ENCODE data around the gene PTPRJ.

Gene PTPRJ

GRCh38 chr11:48078689-48079088, 98.3 kb downstream of the PTPRJ start:
- H3K36me3 ChIP-seq (ENCODE audit: control insufficient read depth, insufficient read depth, low read length), result no peaks in the 10 kb centered on the region
- DNase-seq (ENCODE audit: extremely low read depth, insufficient read length), result no peak
- TF ChIP-seq CTCF (IDR thresholded peaks at IDR 0.05; ENCODE audit: insufficient read depth, low read length, poor library complexity, severe bottlenecking), result no peak
- no peak overlapping the region for H3K4me3 ChIP-seq (replicated peaks; ENCODE audit: low read depth, low read length)
- no peaks in the 10 kb centered on the region for H3K27me3 ChIP-seq (replicated peaks; ENCODE audit: control insufficient read depth, insufficient read depth, low read length)

GRCh38 chr11:48079596-48079995, 99.2 kb downstream of the PTPRJ start:
- H3K36me3 ChIP-seq (ENCODE audit: control insufficient read depth, insufficient read depth, low read length), result no peaks in the 10 kb centered on the region
- DNase-seq (ENCODE audit: extremely low read depth, insufficient read length), result no peak
- H3K4me3 ChIP-seq (replicated peaks; ENCODE audit: low read depth, low read length), result no peak overlapping the region
- H3K27me3 ChIP-seq (replicated peaks; ENCODE audit: control insufficient read depth, insufficient read depth, low read length), result no peaks in the 10 kb centered on the region
- no peak for TF ChIP-seq CTCF (IDR thresholded peaks at IDR 0.05; ENCODE audit: insufficient read depth, low read length, poor library complexity, severe bottlenecking)

- Histone ChIP-seq H3K36me3 (ENCODE audit: control insufficient read depth, insufficient read depth, low read length) (no peaks in the 10 kb centered on the region), H3K27me3 (replicated peaks; ENCODE audit: control insufficient read depth, insufficient read depth, low read length) (no peaks in the 10 kb centered on the region), H3K4me3 (replicated peaks; ENCODE audit: low read depth, low read length) (no peak overlapping the region)
- TF ChIP-seq CTCF (IDR thresholded peaks at IDR 0.05; ENCODE audit: insufficient read depth, low read length, poor library complexity, severe bottlenecking), result no peak
- no peak for DNase-seq (ENCODE audit: extremely low read depth, insufficient read length)
These were observed 100.0 kb downstream of the PTPRJ start for GRCh38 chr11:48080301-48080861.

- DNase-seq (ENCODE audit: extremely low read depth, insufficient read length), result no peak
- H3K4me3 ChIP-seq (replicated peaks; ENCODE audit: low read depth, low read length), result no peak overlapping the region
- TF ChIP-seq CTCF (IDR thresholded peaks at IDR 0.05; ENCODE audit: insufficient read depth, low read length, poor library complexity, severe bottlenecking), result no peak
- no peaks in the 10 kb centered on the region for H3K36me3 ChIP-seq (ENCODE audit: control insufficient read depth, insufficient read depth, low read length)
- no peaks in the 10 kb centered on the region for H3K27me3 ChIP-seq (replicated peaks; ENCODE audit: control insufficient read depth, insufficient read depth, low read length)
These were observed 101.0 kb downstream of the PTPRJ start for GRCh38 chr11:48081151-48082010.

GRCh38 chr11:48082771-48083170, 102.4 kb downstream of the PTPRJ start:
- Histone ChIP-seq H3K36me3 (ENCODE audit: control insufficient read depth, insufficient read depth, low read length) (no peaks in the 10 kb centered on the region), H3K27me3 (replicated peaks; ENCODE audit: control insufficient read depth, insufficient read depth, low read length) (no peaks in the 10 kb centered on the region), H3K4me3 (replicated peaks; ENCODE audit: low read depth, low read length) (no peak overlapping the region)
- no peak for TF ChIP-seq CTCF (IDR thresholded peaks at IDR 0.05; ENCODE audit: insufficient read depth, low read length, poor library complexity, severe bottlenecking)
- DNase-seq (ENCODE audit: extremely low read depth, insufficient read length), result no peak

Measured in GM06990 (cell line).